GM21526 (cell line): Measurements from ENCODE around the gene CYP2C19.
"Not testable (repeated sequence)": the region's sequence is repeated elsewhere in the genome, so short reads cannot be mapped to it uniquely, and the experiment has no call there.

ENCODE experiments used
- ATAC-seq: cut with Tn5 transposase; IDR thresholded peaks from one replicate; pipeline ENCODE4 v1.9.1; 2021; ENCODE audit warnings: moderate library complexity; ENCODE audit not compliant: unreplicated experiment, low FRiP score

Gene CYP2C19

DNA sequence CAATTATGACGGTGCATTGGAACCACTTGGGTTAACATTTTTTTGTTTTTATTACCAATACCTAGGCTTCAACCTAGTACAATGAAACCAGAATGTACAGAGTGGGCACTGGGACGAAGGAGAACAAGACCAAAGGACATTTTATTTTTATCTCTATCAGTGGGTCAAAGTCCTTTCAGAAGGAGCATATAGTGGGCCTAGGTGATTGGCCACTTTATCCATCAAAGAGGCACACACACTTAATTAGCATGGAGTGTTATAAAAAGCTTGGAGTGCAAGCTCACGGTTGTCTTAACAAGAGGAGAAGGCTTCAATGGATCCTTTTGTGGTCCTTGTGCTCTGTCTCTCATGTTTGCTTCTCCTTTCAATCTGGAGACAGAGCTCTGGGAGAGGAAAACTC, at the start of gene CYP2C19:
TSS of gene CYP2C19 (plus strand) at position 289 of the 400 bp plus-strand sequence. CDS start at position 314, 25 bp downstream.
- no peak for ATAC-seq

DNA sequence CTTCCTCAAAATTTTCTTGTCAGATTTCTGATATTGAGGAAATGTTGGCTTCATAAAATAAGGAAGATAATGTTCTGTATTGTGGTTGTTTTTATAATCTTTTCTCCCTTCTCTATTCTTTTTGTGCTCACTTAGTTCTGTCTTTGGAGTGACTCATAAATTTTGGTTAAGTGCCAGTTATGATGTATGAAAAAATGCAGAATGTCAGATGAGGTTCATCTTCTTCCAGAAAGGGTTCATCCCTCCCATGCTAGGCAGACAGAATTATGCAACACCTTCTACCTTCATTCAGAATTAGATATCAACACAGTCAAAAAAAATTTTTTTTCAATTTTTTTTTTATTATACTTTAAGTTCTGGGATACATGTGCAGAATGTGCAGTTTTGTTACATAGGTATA, 36.6 kb upstream of the CYP2C19 start:
- ATAC-seq: no peak

GRCh38 chr10:94735197-94735596, 27.3 kb upstream of the CYP2C19 start:
- ATAC-seq: no peak

DNA sequence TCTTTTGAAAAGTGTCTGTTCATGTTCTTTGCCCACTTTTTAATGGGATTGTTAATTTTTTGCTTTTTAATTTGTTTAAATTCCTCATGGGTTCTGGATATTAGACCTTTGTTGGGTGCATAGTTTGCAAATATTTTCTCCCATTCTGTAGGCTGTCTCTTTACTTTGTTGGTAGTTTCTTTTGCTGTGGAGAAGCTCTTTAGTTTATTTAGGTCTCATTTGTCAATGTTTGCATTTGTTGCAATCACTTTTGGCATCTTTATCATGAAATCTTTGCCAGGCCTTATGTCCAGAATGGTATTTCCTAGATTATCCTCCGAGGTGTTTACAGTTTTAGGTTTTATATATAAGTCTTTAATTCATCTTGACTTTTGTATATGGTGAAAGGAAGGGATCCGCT, 23.9 kb upstream of the CYP2C19 start:
- no peak for ATAC-seq

- ATAC-seq: no peak
Observed at GRCh38 chr10:94747137-94747536, 15.3 kb upstream of the CYP2C19 start.

- ATAC-seq: no peak
Observed at GRCh38 chr10:94747838-94748237, 14.6 kb upstream of the CYP2C19 start.

DNA sequence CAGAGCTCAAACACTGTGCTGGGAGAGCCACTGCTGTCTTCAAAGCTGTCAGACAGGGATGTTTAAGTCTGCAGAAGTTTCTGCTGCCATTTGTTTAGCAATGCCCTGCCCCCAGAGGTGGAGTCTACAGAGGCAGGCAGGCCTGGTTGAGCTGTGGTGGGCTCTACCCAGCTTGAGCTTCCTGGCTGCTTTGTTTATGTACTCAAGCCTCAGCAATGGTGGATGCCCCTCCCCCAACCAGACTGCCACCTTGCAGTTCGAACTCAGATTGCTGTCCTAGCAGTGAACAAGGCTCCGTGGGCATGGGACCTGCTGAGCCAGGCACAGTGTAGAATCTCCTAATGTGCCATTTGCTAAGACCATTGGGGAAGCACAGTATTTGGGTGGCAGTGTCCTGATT, 4.6 kb upstream of the CYP2C19 start:
- no peak for ATAC-seq

- no peak for ATAC-seq
Observed at GRCh38 chr10:94760586-94761178, 1.8 kb upstream of the CYP2C19 start.

- not testable (repeated sequence) for ATAC-seq
Observed at GRCh38 chr10:94775425-94775824, 12.9 kb downstream of the CYP2C19 start.

- ATAC-seq: no peak
Observed at GRCh38 chr10:94777886-94778458, 15.5 kb downstream of the CYP2C19 start.

DNA sequence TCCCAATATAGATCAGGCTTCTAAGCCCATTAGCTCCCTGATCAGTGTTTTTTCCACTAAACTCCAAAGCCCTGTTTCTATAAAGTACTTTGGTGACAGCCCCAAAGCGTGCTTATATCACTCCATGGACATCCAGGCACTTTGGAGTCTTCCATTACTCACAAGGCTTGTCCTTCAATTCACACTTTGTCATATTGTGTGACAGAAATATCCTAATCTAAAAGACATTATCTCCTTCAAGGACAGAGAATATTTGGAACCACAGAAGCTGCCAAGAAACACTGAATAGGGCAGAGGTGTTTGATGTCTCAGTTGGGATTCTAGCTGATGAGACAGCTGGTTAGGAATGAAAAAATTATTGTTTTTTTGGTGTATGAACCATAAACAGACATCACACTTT, 18.4 kb downstream of the CYP2C19 start:
- no peak for ATAC-seq

DNA sequence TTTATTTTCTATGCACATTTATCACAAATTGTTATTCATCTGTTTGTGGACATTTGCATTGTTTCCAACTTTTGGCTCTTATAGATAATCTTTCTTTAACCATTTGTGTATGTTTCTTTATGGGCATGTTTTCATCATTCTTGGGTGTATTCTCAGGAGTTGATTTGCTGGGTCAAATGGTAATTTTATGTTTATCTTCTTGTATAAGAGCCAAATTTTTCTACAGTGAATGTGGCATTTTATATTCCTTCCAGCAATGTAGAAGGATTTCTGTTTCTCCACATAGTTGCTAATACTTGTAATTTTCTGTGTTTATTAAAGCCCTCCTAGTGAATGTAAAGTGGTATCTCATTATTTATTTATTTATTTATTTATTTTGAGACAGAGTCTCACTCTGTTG, 21.8 kb downstream of the CYP2C19 start:
- no peak for ATAC-seq

GRCh38 chr10:94785211-94785610, 22.7 kb downstream of the CYP2C19 start:
- ATAC-seq: no peak

GRCh38 chr10:94800551-94800950, 38.1 kb downstream of the CYP2C19 start:
- not testable (repeated sequence) for ATAC-seq

DNA sequence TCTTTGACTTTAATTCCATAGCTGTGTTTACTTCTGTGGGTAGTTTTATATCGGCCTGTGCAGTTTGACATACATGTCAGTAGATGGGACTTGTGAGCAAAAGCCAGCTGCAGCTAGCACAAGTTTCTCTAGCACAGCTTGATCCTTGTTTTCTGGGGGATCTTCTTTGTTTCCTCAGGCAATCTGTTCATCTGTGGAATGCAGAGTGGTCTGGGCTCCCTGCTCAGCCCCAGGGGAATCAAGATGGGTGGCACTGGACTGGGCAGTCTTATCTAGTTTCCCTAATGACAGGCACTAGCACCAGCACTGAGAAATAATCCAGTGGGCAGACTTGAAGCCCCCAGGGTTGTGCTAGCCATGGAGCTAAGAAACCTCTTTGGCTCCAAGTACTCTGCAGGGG, 40.8 kb downstream of the CYP2C19 start:
- no peak for ATAC-seq

- ATAC-seq: not testable (repeated sequence)
Observed at GRCh38 chr10:94830025-94830424, 67.5 kb downstream of the CYP2C19 start.

GRCh38 chr10:94846204-94846603, 83.7 kb downstream of the CYP2C19 start:
- no peak for ATAC-seq

- no peak for ATAC-seq
Observed at GRCh38 chr10:94850766-94851165, 88.3 kb downstream of the CYP2C19 start.

GRCh38 chr10:94851263-94851662, 88.8 kb downstream of the CYP2C19 start:
- ATAC-seq: no peak

- ATAC-seq: no peak
Observed at GRCh38 chr10:94852438-94852837, 90.0 kb downstream of the CYP2C19 start.

DNA sequence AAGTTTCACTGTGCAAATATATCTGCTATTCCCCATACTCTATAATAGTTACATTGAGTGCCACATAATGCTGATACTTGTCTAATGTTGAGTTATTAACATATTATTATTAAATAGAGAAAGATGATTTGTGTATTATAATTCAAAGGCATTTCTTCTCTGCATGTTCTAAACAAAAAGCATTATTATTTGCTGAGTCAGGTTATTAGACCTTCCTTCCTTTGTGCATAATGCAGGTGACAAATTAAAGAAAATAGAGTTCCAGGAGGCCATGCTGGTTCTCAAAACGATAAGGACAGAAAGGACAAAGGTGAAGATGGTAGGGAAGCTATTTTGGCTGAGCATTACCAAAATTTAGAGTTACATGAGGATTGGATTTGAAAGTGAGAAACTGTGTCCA, 90.6 kb downstream of the CYP2C19 start:
- no peak for ATAC-seq

DNA sequence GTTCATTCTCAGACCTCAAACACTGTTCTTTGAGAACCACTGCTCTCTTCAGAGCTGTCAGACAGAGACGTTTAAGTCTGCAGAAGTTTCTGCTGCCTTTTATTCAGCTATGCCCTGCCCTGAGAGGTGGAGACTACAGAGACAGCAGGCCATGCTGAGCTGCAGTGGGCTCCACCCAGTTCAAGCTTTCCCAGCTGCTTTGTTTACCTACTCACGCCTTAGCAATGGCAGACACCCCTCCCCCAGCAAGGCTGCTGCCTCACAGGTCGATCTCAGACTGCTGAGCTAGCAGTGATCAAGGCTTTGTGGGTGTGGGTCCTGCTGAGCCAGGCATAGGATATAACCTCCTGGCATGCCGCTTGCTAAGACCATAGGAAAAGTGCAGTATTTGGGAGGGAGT, 95.5 kb downstream of the CYP2C19 start:
- ATAC-seq: no peak

DNA sequence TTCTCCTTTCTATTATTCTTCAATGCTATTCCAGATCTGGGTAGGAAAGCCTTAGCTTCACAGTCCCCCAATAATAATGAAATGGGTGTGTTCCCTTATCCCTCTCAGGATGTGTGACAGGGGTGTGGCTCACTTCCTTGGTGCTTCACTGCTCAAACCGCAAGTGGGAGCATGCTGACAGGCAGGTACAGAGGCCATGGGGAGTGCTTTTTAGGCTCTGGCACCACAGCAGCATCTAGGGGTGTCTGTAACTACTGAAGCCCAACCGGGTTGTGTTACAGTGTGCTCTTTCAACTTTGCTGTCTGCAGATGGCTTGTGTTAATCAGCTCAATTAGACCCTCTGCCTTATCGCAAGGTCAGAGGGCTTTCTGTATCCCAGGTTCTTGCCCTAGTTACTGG, 96.6 kb downstream of the CYP2C19 start:
- no peak for ATAC-seq
